Measurements from ENCODE around the gene PRKCB.
"Not testable (repeated sequence)": the region's sequence is repeated elsewhere in the genome, so short reads cannot be mapped to it uniquely, and the experiment has no call there.

The PRKCB gene

GRCh38 chr16:24135624-24136565, 300.1 kb downstream of the PRKCB start:
- Histone ChIP-seq H3K9me3 (ENCODE audit: low read length) (no peaks in the 10 kb centered on the region), H3K27me3 (ENCODE audit: insufficient read depth, low read length) (no peaks in the 10 kb centered on the region), H3K4me1 (ENCODE audit: insufficient read depth, low read length) (no peaks in the 10 kb centered on the region), H3K4me3 (ENCODE audit: low read length) (no peak overlapping the region), H2AFZ (ENCODE audit: low read depth, low read length) (no peak overlapping the region), H3K36me3 (ENCODE audit: insufficient read depth, low read length) (no peaks in the 10 kb centered on the region)

- Histone ChIP-seq H3K27me3 (ENCODE audit: insufficient read depth, low read length) (no peaks in the 10 kb centered on the region), H3K9me3 (ENCODE audit: low read length) (no peaks in the 10 kb centered on the region), H3K4me1 (ENCODE audit: insufficient read depth, low read length) (no peaks in the 10 kb centered on the region), H3K4me3 (ENCODE audit: low read length) (no peak overlapping the region), H3K36me3 (ENCODE audit: insufficient read depth, low read length) (no peaks in the 10 kb centered on the region), H2AFZ (ENCODE audit: low read depth, low read length) (no peak overlapping the region)
Observed at GRCh38 chr16:24138024-24138423, 302.2 kb downstream of the PRKCB start.

GRCh38 chr16:24138575-24138974, 302.8 kb downstream of the PRKCB start:
- no peak overlapping the region for H3K4me3 ChIP-seq (ENCODE audit: low read length)
- no peaks in the 10 kb centered on the region for H3K4me1 ChIP-seq (ENCODE audit: insufficient read depth, low read length)
- H3K9me3 ChIP-seq (ENCODE audit: low read length): no peaks in the 10 kb centered on the region
- H3K27me3 ChIP-seq (ENCODE audit: insufficient read depth, low read length): no peaks in the 10 kb centered on the region
- no peak overlapping the region for H2AFZ ChIP-seq (ENCODE audit: low read depth, low read length)
- no peaks in the 10 kb centered on the region for H3K36me3 ChIP-seq (ENCODE audit: insufficient read depth, low read length)

GRCh38 chr16:24139282-24139681, 303.5 kb downstream of the PRKCB start:
- Histone ChIP-seq H2AFZ (ENCODE audit: low read depth, low read length) (no peak overlapping the region), H3K36me3 (ENCODE audit: insufficient read depth, low read length) (no peaks in the 10 kb centered on the region), H3K9me3 (ENCODE audit: low read length) (no peaks in the 10 kb centered on the region), H3K4me3 (ENCODE audit: low read length) (no peak overlapping the region), H3K4me1 (ENCODE audit: insufficient read depth, low read length) (no peaks in the 10 kb centered on the region), H3K27me3 (ENCODE audit: insufficient read depth, low read length) (no peaks in the 10 kb centered on the region)

GRCh38 chr16:24140730-24141129, 304.9 kb downstream of the PRKCB start:
- Histone ChIP-seq H3K4me3 (ENCODE audit: low read length) (no peak overlapping the region), H3K4me1 (ENCODE audit: insufficient read depth, low read length) (no peaks in the 10 kb centered on the region), H2AFZ (ENCODE audit: low read depth, low read length) (no peak overlapping the region), H3K36me3 (ENCODE audit: insufficient read depth, low read length) (no peaks in the 10 kb centered on the region), H3K27me3 (ENCODE audit: insufficient read depth, low read length) (no peaks in the 10 kb centered on the region), H3K9me3 (ENCODE audit: low read length) (no peaks in the 10 kb centered on the region)

GRCh38 chr16:24141466-24141865, 305.7 kb downstream of the PRKCB start:
- no peaks in the 10 kb centered on the region for H3K27me3 ChIP-seq (ENCODE audit: insufficient read depth, low read length)
- no peaks in the 10 kb centered on the region for H3K9me3 ChIP-seq (ENCODE audit: low read length)
- no peaks in the 10 kb centered on the region for H3K4me1 ChIP-seq (ENCODE audit: insufficient read depth, low read length)
- H2AFZ ChIP-seq (ENCODE audit: low read depth, low read length): no peak overlapping the region
- no peaks in the 10 kb centered on the region for H3K36me3 ChIP-seq (ENCODE audit: insufficient read depth, low read length)
- no peak overlapping the region for H3K4me3 ChIP-seq (ENCODE audit: low read length)

GRCh38 chr16:24141917-24142316, 306.1 kb downstream of the PRKCB start:
- Histone ChIP-seq H3K9me3 (ENCODE audit: low read length) (no peaks in the 10 kb centered on the region), H3K36me3 (ENCODE audit: insufficient read depth, low read length) (no peaks in the 10 kb centered on the region), H3K27me3 (ENCODE audit: insufficient read depth, low read length) (no peaks in the 10 kb centered on the region), H2AFZ (ENCODE audit: low read depth, low read length) (no peak overlapping the region), H3K4me1 (ENCODE audit: insufficient read depth, low read length) (no peaks in the 10 kb centered on the region), H3K4me3 (ENCODE audit: low read length) (no peak overlapping the region)

- Histone ChIP-seq H3K27me3 (ENCODE audit: insufficient read depth, low read length) (no peaks in the 10 kb centered on the region), H2AFZ (ENCODE audit: low read depth, low read length) (no peak overlapping the region), H3K36me3 (ENCODE audit: insufficient read depth, low read length) (no peaks in the 10 kb centered on the region), H3K4me3 (ENCODE audit: low read length) (no peak overlapping the region), H3K9me3 (ENCODE audit: low read length) (no peaks in the 10 kb centered on the region), H3K4me1 (ENCODE audit: insufficient read depth, low read length) (no peaks in the 10 kb centered on the region)
Observed at GRCh38 chr16:24145927-24146326, 310.1 kb downstream of the PRKCB start.

GRCh38 chr16:24146518-24146917, 310.7 kb downstream of the PRKCB start:
- Histone ChIP-seq H3K9me3 (ENCODE audit: low read length) (no peaks in the 10 kb centered on the region), H3K4me3 (ENCODE audit: low read length) (no peak overlapping the region), H2AFZ (ENCODE audit: low read depth, low read length) (no peak overlapping the region), H3K4me1 (ENCODE audit: insufficient read depth, low read length) (no peaks in the 10 kb centered on the region), H3K36me3 (ENCODE audit: insufficient read depth, low read length) (no peaks in the 10 kb centered on the region), H3K27me3 (ENCODE audit: insufficient read depth, low read length) (no peaks in the 10 kb centered on the region)

- H3K36me3 ChIP-seq (ENCODE audit: insufficient read depth, low read length): no peaks in the 10 kb centered on the region
- no peak overlapping the region for H2AFZ ChIP-seq (ENCODE audit: low read depth, low read length)
- H3K4me3 ChIP-seq (ENCODE audit: low read length): no peak overlapping the region
- no peaks in the 10 kb centered on the region for H3K27me3 ChIP-seq (ENCODE audit: insufficient read depth, low read length)
- no peaks in the 10 kb centered on the region for H3K9me3 ChIP-seq (ENCODE audit: low read length)
- no peaks in the 10 kb centered on the region for H3K4me1 ChIP-seq (ENCODE audit: insufficient read depth, low read length)
Observed at GRCh38 chr16:24149102-24149501, 313.3 kb downstream of the PRKCB start.

- Histone ChIP-seq H3K4me3 (ENCODE audit: low read length) (no peak overlapping the region), H3K9me3 (ENCODE audit: low read length) (no peaks in the 10 kb centered on the region), H3K4me1 (ENCODE audit: insufficient read depth, low read length) (no peaks in the 10 kb centered on the region), H2AFZ (ENCODE audit: low read depth, low read length) (no peak overlapping the region), H3K27me3 (ENCODE audit: insufficient read depth, low read length) (no peaks in the 10 kb centered on the region), H3K36me3 (ENCODE audit: insufficient read depth, low read length) (no peaks in the 10 kb centered on the region)
Observed at GRCh38 chr16:24150282-24150681, 314.5 kb downstream of the PRKCB start.

GRCh38 chr16:24151482-24151939, 315.7 kb downstream of the PRKCB start:
- Histone ChIP-seq H3K4me1 (ENCODE audit: insufficient read depth, low read length) (no peaks in the 10 kb centered on the region), H3K4me3 (ENCODE audit: low read length) (no peak overlapping the region), H3K36me3 (ENCODE audit: insufficient read depth, low read length) (no peaks in the 10 kb centered on the region), H2AFZ (ENCODE audit: low read depth, low read length) (no peak overlapping the region), H3K27me3 (ENCODE audit: insufficient read depth, low read length) (no peaks in the 10 kb centered on the region), H3K9me3 (ENCODE audit: low read length) (no peaks in the 10 kb centered on the region)

GRCh38 chr16:24152048-24152447, 316.3 kb downstream of the PRKCB start:
- H3K4me3 ChIP-seq (ENCODE audit: low read length); H3K27me3 ChIP-seq (ENCODE audit: insufficient read depth, low read length); H3K4me1 ChIP-seq (ENCODE audit: insufficient read depth, low read length); H3K36me3 ChIP-seq (ENCODE audit: insufficient read depth, low read length); H3K9me3 ChIP-seq (ENCODE audit: low read length); H2AFZ ChIP-seq (ENCODE audit: low read depth, low read length): not testable (repeated sequence)

- H2AFZ ChIP-seq (ENCODE audit: low read depth, low read length): no peak overlapping the region
- H3K9me3 ChIP-seq (ENCODE audit: low read length): no peaks in the 10 kb centered on the region
- H3K27me3 ChIP-seq (ENCODE audit: insufficient read depth, low read length): no peaks in the 10 kb centered on the region
Observed at GRCh38 chr16:24152826-24153225, 317.0 kb downstream of the PRKCB start.

More at GRCh38 chr16:24152826-24153225, 317.0 kb downstream of the PRKCB start:
- Histone ChIP-seq H3K36me3 (ENCODE audit: insufficient read depth, low read length) (no peaks in the 10 kb centered on the region), H3K4me3 (ENCODE audit: low read length) (no peak overlapping the region), H3K4me1 (ENCODE audit: insufficient read depth, low read length) (no peaks in the 10 kb centered on the region)
